ENCODE data around the gene AFF3.

The AFF3 gene

DNA sequence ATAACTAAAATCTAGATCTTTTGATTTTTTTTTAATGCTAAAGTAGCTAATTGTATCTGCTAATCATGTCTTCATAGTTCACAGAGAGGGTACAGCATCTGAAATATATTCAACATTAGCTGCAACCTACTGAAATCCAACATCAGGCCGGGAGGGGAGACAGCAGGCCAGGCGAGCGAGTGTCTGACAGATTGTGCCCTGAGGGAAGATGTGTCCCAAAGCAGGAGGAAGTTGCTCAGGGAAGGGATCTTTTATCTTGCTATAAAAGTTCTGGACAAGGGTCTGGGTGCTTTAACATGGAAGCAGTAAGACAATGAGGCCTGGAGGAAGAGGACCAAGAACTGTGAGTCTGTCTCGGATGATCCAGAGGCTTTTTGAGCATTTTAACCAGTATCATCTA is 274.1 kb downstream of the AFF3 start:
- no peak for TF ChIP-seq FOXP2 (optimal IDR thresholded peaks at IDR 0.05; ENCODE audit: borderline replicate concordance, extremely low read depth, extremely low read length, insufficient read depth)
- TF ChIP-seq POLR2AphosphoS5 (IDR thresholded peaks at IDR 0.05; ENCODE audit: low read depth, low read length) = no peak
- TF ChIP-seq TAF1 (IDR thresholded peaks at IDR 0.05; ENCODE audit: borderline replicate concordance, insufficient read depth, low read length) = no peak
- TF ChIP-seq SIN3A (IDR thresholded peaks at IDR 0.05; ENCODE audit: borderline replicate concordance, insufficient read depth, low read length) = no peak
- TF ChIP-seq, protein P1, sequence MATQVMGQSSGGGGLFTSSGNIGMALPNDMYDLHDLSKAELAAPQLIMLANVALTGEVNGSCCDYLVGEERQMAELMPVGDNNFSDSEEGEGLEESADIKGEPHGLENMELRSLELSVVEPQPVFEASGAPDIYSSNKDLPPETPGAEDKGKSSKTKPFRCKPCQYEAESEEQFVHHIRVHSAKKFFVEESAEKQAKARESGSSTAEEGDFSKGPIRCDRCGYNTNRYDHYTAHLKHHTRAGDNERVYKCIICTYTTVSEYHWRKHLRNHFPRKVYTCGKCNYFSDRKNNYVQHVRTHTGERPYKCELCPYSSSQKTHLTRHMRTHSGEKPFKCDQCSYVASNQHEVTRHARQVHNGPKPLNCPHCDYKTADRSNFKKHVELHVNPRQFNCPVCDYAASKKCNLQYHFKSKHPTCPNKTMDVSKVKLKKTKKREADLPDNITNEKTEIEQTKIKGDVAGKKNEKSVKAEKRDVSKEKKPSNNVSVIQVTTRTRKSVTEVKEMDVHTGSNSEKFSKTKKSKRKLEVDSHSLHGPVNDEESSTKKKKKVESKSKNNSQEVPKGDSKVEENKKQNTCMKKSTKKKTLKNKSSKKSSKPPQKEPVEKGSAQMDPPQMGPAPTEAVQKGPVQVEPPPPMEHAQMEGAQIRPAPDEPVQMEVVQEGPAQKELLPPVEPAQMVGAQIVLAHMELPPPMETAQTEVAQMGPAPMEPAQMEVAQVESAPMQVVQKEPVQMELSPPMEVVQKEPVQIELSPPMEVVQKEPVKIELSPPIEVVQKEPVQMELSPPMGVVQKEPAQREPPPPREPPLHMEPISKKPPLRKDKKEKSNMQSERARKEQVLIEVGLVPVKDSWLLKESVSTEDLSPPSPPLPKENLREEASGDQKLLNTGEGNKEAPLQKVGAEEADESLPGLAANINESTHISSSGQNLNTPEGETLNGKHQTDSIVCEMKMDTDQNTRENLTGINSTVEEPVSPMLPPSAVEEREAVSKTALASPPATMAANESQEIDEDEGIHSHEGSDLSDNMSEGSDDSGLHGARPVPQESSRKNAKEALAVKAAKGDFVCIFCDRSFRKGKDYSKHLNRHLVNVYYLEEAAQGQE (IDR thresholded peaks at IDR 0.05; ENCODE audit: insufficient read depth in 1 of 2, low read depth in 2 of 2, low read length in 2 of 2) = no peak

DNA sequence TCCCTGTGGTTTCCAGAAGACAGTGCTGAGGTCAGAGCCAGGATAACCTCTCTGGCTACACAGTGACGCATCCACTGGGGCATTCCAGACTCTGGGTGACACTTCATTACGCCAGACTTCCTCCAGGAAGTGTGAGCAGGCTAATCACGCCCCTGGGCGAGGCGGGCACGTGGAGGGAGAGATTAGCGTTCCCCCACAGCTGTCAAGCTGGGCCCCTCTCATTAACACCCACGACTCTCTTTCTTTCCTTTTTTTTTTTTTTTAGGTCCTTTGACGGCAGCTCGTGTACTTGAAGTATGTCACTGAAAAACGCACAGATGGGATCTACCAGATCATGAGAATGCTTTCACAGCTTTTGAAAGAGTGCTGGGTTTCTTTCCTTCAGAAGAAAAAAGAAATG is 274.6 kb downstream of the AFF3 start:
- no peak for TF ChIP-seq FOXP2 (optimal IDR thresholded peaks at IDR 0.05; ENCODE audit: borderline replicate concordance, extremely low read depth, extremely low read length, insufficient read depth)
- TF ChIP-seq, protein P1 (IDR thresholded peaks at IDR 0.05; ENCODE audit: insufficient read depth in 1 of 2, low read depth in 2 of 2, low read length in 2 of 2) = no peak
- no peak for TF ChIP-seq TAF1 (IDR thresholded peaks at IDR 0.05; ENCODE audit: borderline replicate concordance, insufficient read depth, low read length)
- no peak for TF ChIP-seq SIN3A (IDR thresholded peaks at IDR 0.05; ENCODE audit: borderline replicate concordance, insufficient read depth, low read length)
- no peak for TF ChIP-seq POLR2AphosphoS5 (IDR thresholded peaks at IDR 0.05; ENCODE audit: low read depth, low read length)

DNA sequence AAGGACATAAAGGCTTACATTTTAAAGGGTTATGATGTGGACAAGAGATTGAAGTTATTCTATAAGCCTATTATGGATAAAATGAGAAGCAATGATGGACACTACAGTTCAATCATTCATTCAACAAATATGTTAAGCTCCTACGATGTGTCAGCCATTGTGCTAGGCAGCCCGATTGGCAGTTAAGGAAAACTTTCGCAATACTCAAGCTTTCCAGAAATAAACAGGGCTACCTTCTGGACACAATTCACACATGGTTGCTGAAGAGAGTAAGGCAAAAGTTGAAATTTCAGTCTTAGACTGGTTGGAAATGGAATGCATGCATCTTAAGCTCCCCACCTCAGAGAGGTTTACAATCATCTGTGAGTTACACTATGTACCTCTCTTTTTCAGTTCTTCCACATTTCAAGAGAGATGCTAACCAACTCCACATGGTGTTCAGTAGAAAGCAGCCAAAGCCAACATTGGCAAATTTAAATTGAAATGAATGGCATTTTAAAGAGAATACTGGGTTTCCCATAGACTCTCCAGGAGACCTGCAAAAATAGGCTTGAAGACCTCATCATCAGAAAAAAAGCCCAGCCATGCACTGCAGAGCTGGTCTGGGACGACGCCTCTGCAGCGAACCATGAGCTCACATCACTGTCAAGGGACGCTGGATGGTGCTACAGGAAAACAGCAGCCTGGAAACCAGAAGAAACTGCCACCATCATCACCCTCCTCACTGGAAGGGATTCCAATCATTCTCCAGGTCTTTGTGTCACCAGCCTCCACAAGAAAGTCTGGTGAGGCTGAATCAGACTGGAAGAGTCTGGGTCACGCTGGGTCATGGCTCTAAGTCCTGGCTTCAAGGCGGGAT is 276.3 kb downstream of the AFF3 start:
- TF ChIP-seq POLR2AphosphoS5 (IDR thresholded peaks at IDR 0.05; ENCODE audit: low read depth, low read length) = no peak
- TF ChIP-seq SIN3A (IDR thresholded peaks at IDR 0.05; ENCODE audit: borderline replicate concordance, insufficient read depth, low read length) = no peak
- no peak for TF ChIP-seq TAF1 (IDR thresholded peaks at IDR 0.05; ENCODE audit: borderline replicate concordance, insufficient read depth, low read length)
- no peak for TF ChIP-seq FOXP2 (optimal IDR thresholded peaks at IDR 0.05; ENCODE audit: borderline replicate concordance, extremely low read depth, extremely low read length, insufficient read depth)
- TF ChIP-seq, protein P1 (IDR thresholded peaks at IDR 0.05; ENCODE audit: insufficient read depth in 1 of 2, low read depth in 2 of 2, low read length in 2 of 2) = no peak

DNA sequence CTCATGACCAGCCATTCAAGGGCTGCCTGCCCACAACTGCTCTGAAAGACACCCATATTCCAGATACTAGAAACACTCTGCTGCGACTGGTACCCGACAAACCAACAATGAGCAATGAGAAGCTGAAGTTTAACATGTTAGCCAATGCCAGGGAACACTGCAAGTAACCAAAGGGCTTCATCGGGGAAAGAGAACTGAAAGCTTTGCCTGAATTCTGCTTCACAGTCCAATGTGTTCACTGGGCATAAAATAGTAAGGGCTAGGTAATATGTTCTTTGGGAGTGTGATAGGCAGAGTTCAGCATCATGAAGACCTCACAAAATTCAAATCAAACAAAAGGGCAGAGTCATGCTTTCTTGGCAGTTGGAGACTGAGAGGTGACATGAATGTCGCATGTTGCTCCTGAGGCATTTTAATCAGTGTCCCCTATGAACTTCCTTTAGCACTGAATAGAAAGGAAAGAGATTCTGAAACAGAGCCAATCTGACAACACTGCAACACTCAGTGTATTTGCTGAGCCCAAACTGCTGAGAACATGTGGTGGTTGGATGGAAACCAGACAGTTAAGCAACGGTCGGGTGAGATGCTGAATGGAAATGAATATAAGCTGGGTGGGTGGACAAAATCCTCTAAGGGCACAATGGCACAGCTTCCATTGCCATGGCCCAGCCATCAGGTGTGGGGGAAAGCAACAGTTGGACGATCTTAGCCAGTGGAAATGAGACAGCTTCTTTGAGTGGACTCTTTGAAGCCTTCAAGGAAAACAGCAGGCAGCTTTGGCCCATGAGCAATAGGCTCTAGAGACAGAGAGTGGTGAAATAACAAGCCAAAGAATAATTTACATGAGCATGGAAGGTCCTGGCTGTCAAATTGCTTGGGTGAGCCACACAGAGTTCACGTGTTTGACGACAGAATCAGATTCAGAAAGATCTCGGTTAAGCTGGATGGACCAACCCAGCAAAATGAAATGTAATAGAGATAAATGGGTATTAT is 277.5 kb downstream of the AFF3 start:
- no peak for TF ChIP-seq FOXP2 (optimal IDR thresholded peaks at IDR 0.05; ENCODE audit: borderline replicate concordance, extremely low read depth, extremely low read length, insufficient read depth)
- TF ChIP-seq TAF1 (IDR thresholded peaks at IDR 0.05; ENCODE audit: borderline replicate concordance, insufficient read depth, low read length) = no peak
- TF ChIP-seq SIN3A (IDR thresholded peaks at IDR 0.05; ENCODE audit: borderline replicate concordance, insufficient read depth, low read length) = no peak
- no peak for TF ChIP-seq POLR2AphosphoS5 (IDR thresholded peaks at IDR 0.05; ENCODE audit: low read depth, low read length)
- TF ChIP-seq, protein P1 (IDR thresholded peaks at IDR 0.05; ENCODE audit: insufficient read depth in 1 of 2, low read depth in 2 of 2, low read length in 2 of 2) = no peak

Measured in PFSK-1 (cell line).